ENCODE results near the gene BTRC. TPM values are rescaled to one million over a fixed set of nuclear protein-coding genes. Genes with fewer than 3 reads are reported as not detected.
"Not testable (repeated sequence)": the region's sequence is repeated elsewhere in the genome, so short reads cannot be mapped to it uniquely, and the experiment has no call there.

The BTRC gene
- total RNA-seq, 1 donor from 2014 or later: 35.5 TPM

DNA sequence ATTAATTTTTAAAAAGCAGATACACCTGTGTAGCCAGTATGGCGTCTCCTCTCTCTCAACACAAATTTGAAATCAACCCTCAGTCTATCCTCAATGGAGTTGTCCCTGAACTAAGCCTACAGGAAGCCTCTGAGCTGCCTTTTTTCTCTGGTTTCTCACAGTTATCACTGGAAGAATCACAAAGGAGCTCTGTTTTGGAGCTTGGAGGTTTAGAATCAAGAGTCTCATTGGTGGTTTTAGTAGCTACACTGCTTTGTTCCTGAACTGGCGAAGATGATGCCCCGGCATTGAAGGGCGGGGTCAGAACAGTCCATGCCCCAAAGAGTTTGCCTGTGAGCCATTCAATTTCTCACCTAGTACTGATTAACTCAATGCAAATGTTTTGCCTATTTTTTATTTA is 16.1 kb upstream of the BTRC start:
- Mint-ChIP-seq H3K9me3 (no peaks in the 10 kb centered on the region), H3K36me3 (ENCODE audit: low read depth) (no peaks in the 10 kb centered on the region), H3K4me1 (peaks cover 8% of the 10 kb centered on the region), H3K27me3 (ENCODE audit: low read depth) (no peaks in the 10 kb centered on the region), H3K4me3 (no peak overlapping the region), H3K27ac (ENCODE audit: unreplicated experiment) (no peak overlapping the region)
- TF ChIP-seq CTCF (conservative IDR thresholded peaks at IDR 0.05): no peak
- no peak for DNase-seq (ENCODE audit: low read depth, low spot score)

- Mint-ChIP-seq H3K4me1 (peaks cover 8% of the 10 kb centered on the region), H3K27me3 (ENCODE audit: low read depth) (no peaks in the 10 kb centered on the region), H3K4me3 (no peak overlapping the region), H3K9me3 (peaks cover 3% of the 10 kb centered on the region), H3K27ac (ENCODE audit: unreplicated experiment) (no peak overlapping the region), H3K36me3 (ENCODE audit: low read depth) (no peaks in the 10 kb centered on the region)
- TF ChIP-seq CTCF (conservative IDR thresholded peaks at IDR 0.05): no peak
- DNase-seq (ENCODE audit: low read depth, low spot score): no peak
Measured at GRCh38 chr10:101341438-101341837, 12.5 kb upstream of the BTRC start.

- no peak for TF ChIP-seq CTCF (conservative IDR thresholded peaks at IDR 0.05)
- Mint-ChIP-seq H3K27ac (ENCODE audit: unreplicated experiment) (no peak overlapping the region), H3K27me3 (ENCODE audit: low read depth) (peaks cover 16% of the 10 kb centered on the region), H3K4me1 (no peaks in the 10 kb centered on the region), H3K9me3 (peaks cover 3% of the 10 kb centered on the region), H3K36me3 (ENCODE audit: low read depth) (no peaks in the 10 kb centered on the region), H3K4me3 (no peak overlapping the region)
- no peak for DNase-seq (ENCODE audit: low read depth, low spot score)
Measured at GRCh38 chr10:101346177-101346576, 7.8 kb upstream of the BTRC start.

GRCh38 chr10:101351017-101351416 is 2.9 kb upstream of the BTRC start:
- no peak for DNase-seq (ENCODE audit: low read depth, low spot score)
- no peak overlapping the region for H3K4me3 Mint-ChIP-seq
- TF ChIP-seq CTCF (conservative IDR thresholded peaks at IDR 0.05): no peak
- no peaks in the 10 kb centered on the region for H3K9me3 Mint-ChIP-seq
- H3K36me3 Mint-ChIP-seq (ENCODE audit: low read depth): no peaks in the 10 kb centered on the region
- peaks cover 21% of the 10 kb centered on the region for H3K4me1 Mint-ChIP-seq
- H3K27ac Mint-ChIP-seq (ENCODE audit: unreplicated experiment): no peak overlapping the region
- H3K27me3 Mint-ChIP-seq (ENCODE audit: low read depth): peaks cover 20% of the 10 kb centered on the region

DNA sequence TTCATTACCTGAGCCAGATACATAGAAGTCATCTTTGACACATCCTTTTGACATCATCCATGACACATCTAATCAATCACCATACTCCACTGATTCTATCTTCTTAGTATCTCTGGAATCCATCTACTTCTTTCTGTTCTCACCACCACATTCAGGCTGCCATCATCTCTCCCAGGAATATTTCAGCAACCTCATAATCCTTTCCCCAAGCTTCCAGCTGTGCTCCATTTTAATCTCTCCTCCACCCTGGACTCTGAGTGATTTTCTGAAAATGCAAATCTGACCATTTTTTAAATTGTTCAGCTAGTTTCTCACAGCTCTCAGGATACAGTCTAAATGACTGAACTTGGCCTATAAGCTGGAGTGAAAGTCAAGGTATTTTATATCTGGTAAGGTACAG is 2.5 kb upstream of the BTRC start:
- H3K27ac Mint-ChIP-seq (ENCODE audit: unreplicated experiment): no peak overlapping the region
- H3K36me3 Mint-ChIP-seq (ENCODE audit: low read depth): no peaks in the 10 kb centered on the region
- DNase-seq (ENCODE audit: low read depth, low spot score): no peak

GRCh38 chr10:101352857-101353256 is 1.1 kb upstream of the BTRC start:
- H3K27ac Mint-ChIP-seq (ENCODE audit: unreplicated experiment); DNase-seq (ENCODE audit: low read depth, low spot score); H3K4me3 Mint-ChIP-seq; H3K36me3 Mint-ChIP-seq (ENCODE audit: low read depth); H3K9me3 Mint-ChIP-seq: not testable (repeated sequence)
- H3K27me3 Mint-ChIP-seq (ENCODE audit: low read depth): peaks cover 20% of the 10 kb centered on the region
- peaks cover 27% of the 10 kb centered on the region for H3K4me1 Mint-ChIP-seq

More for the DNA sequence above, 2.5 kb upstream of the BTRC start:
- Mint-ChIP-seq H3K27me3 (ENCODE audit: low read depth) (peaks cover 20% of the 10 kb centered on the region), H3K4me3 (no peak overlapping the region), H3K9me3 (no peaks in the 10 kb centered on the region), H3K4me1 (peaks cover 24% of the 10 kb centered on the region)
- no peak for TF ChIP-seq CTCF (conservative IDR thresholded peaks at IDR 0.05)

All from neural crest cell (in vitro differentiated cells).